Measurements from ENCODE around the gene SERPINI1.

GRCh38 chr3:167783781-167784180 is 48.3 kb downstream of the SERPINI1 start:
- no peak for TF ChIP-seq CBX5 (IDR thresholded peaks at IDR 0.05; ENCODE audit: low read depth, low read length)
- no peak for TF ChIP-seq ATF2 (IDR thresholded peaks at IDR 0.05; ENCODE audit: low read length)
- no peak for TF ChIP-seq BRCA1 (IDR thresholded peaks at IDR 0.05; ENCODE audit: low read depth, low read length)
- TF ChIP-seq TAF7 (optimal IDR thresholded peaks at IDR 0.05; ENCODE audit: borderline replicate concordance, low read depth, low read length): no peak
- no peak for TF ChIP-seq CTCF (IDR thresholded peaks at IDR 0.05; ENCODE audit: control extremely low read depth in 1 of 3, insufficient read depth in 1 of 3, low read depth in 1 of 3, low read length in 3 of 3)
- no peak for TF ChIP-seq SP1 (IDR thresholded peaks at IDR 0.05; ENCODE audit: low read depth, low read length)
- TF ChIP-seq TAF1 (IDR thresholded peaks at IDR 0.05; ENCODE audit: low read depth, low read length): no peak
- TF ChIP-seq EGR1 (IDR thresholded peaks at IDR 0.05; ENCODE audit: borderline replicate concordance, low read depth, low read length): no peak
- no peak for TF ChIP-seq BACH1 (IDR thresholded peaks at IDR 0.05; ENCODE audit: low read length)
- no peak for TF ChIP-seq EZH2 (IDR thresholded peaks at IDR 0.05; ENCODE audit: low read depth, low read length, severe bottlenecking)
- TF ChIP-seq BCL11A (IDR thresholded peaks at IDR 0.05; ENCODE audit: low read depth in 2 of 2, low read length in 2 of 2): no peak
- TF ChIP-seq ZNF274 (IDR thresholded peaks at IDR 0.05; ENCODE audit: borderline replicate concordance, extremely low read depth, low read length): no peak
- no peak for TF ChIP-seq POLR2A (IDR thresholded peaks at IDR 0.05; ENCODE audit: control extremely low read depth in 1 of 2, low read depth in 2 of 2, low read length in 2 of 2)
- no peak for TF ChIP-seq GTF2F1 (IDR thresholded peaks at IDR 0.05; ENCODE audit: borderline replicate concordance, low read depth, low read length)

Data from H1 (cell line).